Tracheal epithelial cell (primary cell): ENCODE measurements around the gene ZNF490. TPM values are rescaled to one million over a fixed set of nuclear protein-coding genes. Genes with fewer than 3 reads are reported as not detected.

Experiments
- total RNA-seq: library from RNA; depleted of rRNA; stranded (reverse); fragments of >200 nt; gene quantifications from 2 replicates; pipeline ENCODE4 v1.2.1, GENCODE V29; 2014

Gene ZNF490
- 7.0 and 7.7 TPM in 2 replicates for total RNA-seq

DNA sequence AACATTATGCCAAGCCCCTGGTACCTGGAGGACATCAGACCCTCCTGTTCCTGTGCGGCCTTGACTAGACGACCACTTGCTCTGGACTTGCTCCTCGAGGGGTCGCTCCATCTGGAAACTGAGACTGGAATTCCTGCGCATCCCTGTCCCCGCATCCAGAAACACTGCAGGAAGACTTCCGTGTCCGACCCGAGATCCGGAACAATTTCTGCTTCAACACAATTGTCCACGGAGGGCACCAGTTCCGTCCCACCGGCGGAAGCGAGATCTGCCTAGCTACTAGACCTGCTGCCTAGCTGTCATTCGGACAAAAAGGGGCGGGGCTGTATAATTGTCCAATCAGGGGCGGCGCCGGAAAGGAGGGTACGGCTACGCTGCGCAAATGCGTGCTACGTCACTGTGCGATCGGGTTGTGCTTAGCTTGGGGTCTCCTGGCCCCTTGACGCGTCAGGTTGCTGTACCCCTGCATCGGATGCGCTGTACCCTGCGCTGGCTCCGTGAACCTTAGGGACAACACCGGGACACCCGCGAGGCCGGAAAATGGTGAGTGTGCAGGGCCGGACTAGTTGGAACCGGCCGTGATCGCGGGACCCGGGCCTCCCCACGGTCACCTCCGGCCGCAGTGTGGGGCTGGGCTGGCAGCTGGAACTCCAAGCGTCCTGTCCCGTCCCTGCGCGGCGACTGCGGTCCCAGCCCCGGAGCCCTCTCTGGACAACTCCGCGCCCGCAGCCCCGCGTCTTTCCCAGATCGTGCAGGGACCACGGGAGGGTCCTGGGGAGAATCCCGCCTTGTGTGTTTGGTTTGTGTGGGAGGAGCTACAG is at the start of gene ZNF490, which contains the start of gene ZNF791:
Gene ZNF490, minus strand, starts transcription at position 274 of the 821 bp plus-strand sequence. Its CDS starts 133 bp downstream, at position 141.
Gene ZNF791, plus strand, starts transcription at position 381 of the 821 bp plus-strand sequence. Its CDS starts 160 bp downstream, at position 541.

GRCh38 chr19:12551060-12551832 is 59.4 kb downstream of the ZNF490 start, which contains the start of gene ZNF564:
Gene ZNF564 (minus strand): TSS chr19:12551482. CDS start chr19:12551332, 150 bp downstream.

Other genes with a start within 250 kb of the ZNF490 start
- gene ZNF442, start 245.1 kb downstream of the ZNF490 start, total RNA-seq, result 1.9 and 2.1 TPM in 2 replicates
- gene ZNF799, start 209.5 kb downstream of the ZNF490 start, total RNA-seq, result 3.4 and 4.6 TPM in 2 replicates
- gene ZNF443, start 169.8 kb downstream of the ZNF490 start, total RNA-seq, result 2.4 and 3.0 TPM in 2 replicates
- gene ZNF709, start 126.0 kb downstream of the ZNF490 start, total RNA-seq, result 0.64 and 0.96 TPM in 2 replicates
- 4.3 and 5.1 TPM in 2 replicates for gene ZNF564, start 59.3 kb downstream of the ZNF490 start, total RNA-seq
- 7.2 and 13.6 TPM in 2 replicates for gene ZNF791, start 107 bp upstream of the ZNF490 start, total RNA-seq
- 42.8 and 58.8 TPM in 2 replicates for gene MAN2B1, start 55.9 kb upstream of the ZNF490 start, total RNA-seq
- 6.3 and 11.7 TPM in 2 replicates for gene WDR83, start 56.0 kb upstream of the ZNF490 start, total RNA-seq
- gene DHPS, start 71.1 kb upstream of the ZNF490 start, total RNA-seq, result 63.4 and 72.7 TPM in 2 replicates
- gene GNG14, start 77.2 kb upstream of the ZNF490 start, total RNA-seq, result not detected in 2 replicates
- 8.2 and 8.7 TPM in 2 replicates for gene FBXW9, start 85.8 kb upstream of the ZNF490 start, total RNA-seq
- gene TNPO2, start 113.1 kb upstream of the ZNF490 start, total RNA-seq, result 28.4 and 29.4 TPM in 2 replicates
- gene TRIR, start 123.9 kb upstream of the ZNF490 start, total RNA-seq, result 110 and 143 TPM in 2 replicates
- 72.9 and 77.6 TPM in 2 replicates for gene GET3, start 126.7 kb upstream of the ZNF490 start, total RNA-seq
- not detected in 2 replicates for gene BEST2, start 141.0 kb upstream of the ZNF490 start, total RNA-seq
- gene HOOK2, start 164.7 kb upstream of the ZNF490 start, total RNA-seq, result 40.9 and 52.3 TPM in 2 replicates
- gene JUNB, start 180.7 kb upstream of the ZNF490 start, total RNA-seq, result 221 and 311 TPM in 2 replicates
- 178 and 246 TPM in 2 replicates for gene PRDX2, start 191.0 kb upstream of the ZNF490 start, total RNA-seq
- gene THSD8, start 191.3 kb upstream of the ZNF490 start, total RNA-seq, result not detected in 2 replicates
- 9.2 and 14.7 TPM in 2 replicates for gene RNASEH2A, start 195.8 kb upstream of the ZNF490 start, total RNA-seq
- not detected in 2 replicates for gene RTBDN, start 223.8 kb upstream of the ZNF490 start, total RNA-seq
- 0.43 and 1.4 TPM in 2 replicates for gene MAST1, start 227.7 kb upstream of the ZNF490 start, total RNA-seq